ENCODE data around the gene GPR161. TPM values are rescaled to one million over a fixed set of nuclear protein-coding genes. Genes with fewer than 3 reads are reported as not detected.

GPR161 gene
- total RNA-seq, 1 donor from 2014 or later, result 11.4 TPM

DNA sequence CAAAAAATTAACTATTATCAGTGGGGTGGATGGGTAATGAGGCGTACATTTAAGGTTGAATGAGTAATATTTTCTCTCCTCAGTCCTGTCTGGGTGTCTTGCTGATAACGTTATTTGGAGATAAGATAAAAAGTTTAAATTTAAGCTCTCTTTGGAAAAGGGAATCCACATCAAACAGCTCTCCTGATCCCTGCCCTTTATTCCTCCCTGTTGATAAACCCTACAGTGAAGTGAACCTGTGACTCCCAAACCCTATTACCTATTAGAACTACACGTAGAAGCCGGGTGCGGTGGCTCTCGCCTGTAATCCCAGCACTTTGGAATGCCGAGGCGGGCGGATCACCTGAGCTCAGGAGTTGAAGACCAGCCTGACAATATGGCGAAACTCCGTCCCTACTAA is 9.9 kb upstream of the GPR161 start:
- H3K4me3 ChIP-seq (ENCODE audit: low read depth, low read length), result no peak overlapping the region
- TF ChIP-seq, protein P1, sequence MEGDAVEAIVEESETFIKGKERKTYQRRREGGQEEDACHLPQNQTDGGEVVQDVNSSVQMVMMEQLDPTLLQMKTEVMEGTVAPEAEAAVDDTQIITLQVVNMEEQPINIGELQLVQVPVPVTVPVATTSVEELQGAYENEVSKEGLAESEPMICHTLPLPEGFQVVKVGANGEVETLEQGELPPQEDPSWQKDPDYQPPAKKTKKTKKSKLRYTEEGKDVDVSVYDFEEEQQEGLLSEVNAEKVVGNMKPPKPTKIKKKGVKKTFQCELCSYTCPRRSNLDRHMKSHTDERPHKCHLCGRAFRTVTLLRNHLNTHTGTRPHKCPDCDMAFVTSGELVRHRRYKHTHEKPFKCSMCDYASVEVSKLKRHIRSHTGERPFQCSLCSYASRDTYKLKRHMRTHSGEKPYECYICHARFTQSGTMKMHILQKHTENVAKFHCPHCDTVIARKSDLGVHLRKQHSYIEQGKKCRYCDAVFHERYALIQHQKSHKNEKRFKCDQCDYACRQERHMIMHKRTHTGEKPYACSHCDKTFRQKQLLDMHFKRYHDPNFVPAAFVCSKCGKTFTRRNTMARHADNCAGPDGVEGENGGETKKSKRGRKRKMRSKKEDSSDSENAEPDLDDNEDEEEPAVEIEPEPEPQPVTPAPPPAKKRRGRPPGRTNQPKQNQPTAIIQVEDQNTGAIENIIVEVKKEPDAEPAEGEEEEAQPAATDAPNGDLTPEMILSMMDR (conservative IDR thresholded peaks at IDR 0.05; ENCODE audit: low read depth, low read length), result no peak
- DNase-seq (ENCODE audit: low read depth), result no peak

- DNase-seq (ENCODE audit: low read depth), result no peak
- TF ChIP-seq, protein P1 (conservative IDR thresholded peaks at IDR 0.05; ENCODE audit: low read depth, low read length), result no peak
- H3K4me3 ChIP-seq (ENCODE audit: low read depth, low read length), result no peak overlapping the region
Measured at GRCh38 chr1:168146160-168146539, 9.4 kb upstream of the GPR161 start.

DNA sequence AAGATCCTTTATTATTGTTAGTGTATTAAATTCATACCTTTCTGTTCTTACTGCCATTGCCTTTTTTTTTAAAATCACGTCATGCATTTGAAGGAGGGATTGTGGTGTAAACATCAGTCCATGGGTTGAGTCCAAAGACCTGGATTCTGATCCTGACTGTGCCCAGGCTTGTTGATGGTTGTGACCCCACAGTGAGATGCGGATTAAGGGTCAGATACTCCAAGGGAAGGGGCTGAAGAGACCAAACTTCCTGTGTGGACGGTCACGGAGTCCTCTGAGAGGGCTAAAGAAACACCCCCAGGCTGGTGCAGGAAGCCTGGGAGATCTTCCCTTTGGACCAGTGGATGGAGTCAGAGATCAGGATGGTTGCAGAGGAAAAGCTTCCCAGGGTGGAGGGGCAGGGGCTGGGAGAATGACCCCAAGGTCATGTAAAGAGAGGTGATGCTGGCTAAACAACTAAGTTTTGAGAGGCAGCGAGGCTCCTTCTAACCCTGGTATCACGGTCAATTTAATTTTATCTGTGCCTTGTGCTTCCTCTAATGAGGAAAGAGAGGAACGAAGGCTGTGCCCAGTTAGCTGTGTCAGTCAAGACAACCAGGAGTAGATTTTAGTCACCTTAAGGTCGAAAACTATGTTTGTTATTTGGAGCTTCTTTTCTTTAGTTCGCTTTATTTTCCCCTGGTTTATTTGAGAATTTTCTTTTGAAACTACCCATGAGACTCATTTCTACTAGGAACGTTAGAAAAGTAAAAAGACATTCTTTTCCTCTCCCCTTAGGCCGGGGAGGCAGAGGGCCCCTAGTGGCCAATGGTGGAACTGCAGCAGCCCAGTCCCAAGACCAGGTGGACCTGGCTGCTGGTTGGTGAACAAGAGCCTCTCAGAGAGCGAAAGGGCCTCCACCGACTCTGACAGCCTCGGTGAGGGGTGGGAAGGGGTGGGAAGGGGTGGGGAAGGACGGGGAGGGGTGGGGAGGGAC is 8.7 kb upstream of the GPR161 start:
- TF ChIP-seq, protein P1 (conservative IDR thresholded peaks at IDR 0.05; ENCODE audit: low read depth, low read length), result peak; percentile 99
- peak; percentile 30 for DNase-seq (ENCODE audit: low read depth)
- no peak overlapping the region for H3K4me3 ChIP-seq (ENCODE audit: low read depth, low read length)

- TF ChIP-seq, protein P1 (conservative IDR thresholded peaks at IDR 0.05; ENCODE audit: low read depth, low read length), result no peak
- no peak for DNase-seq (ENCODE audit: low read depth)
- H3K4me3 ChIP-seq (ENCODE audit: low read depth, low read length), result no peak overlapping the region
Measured at GRCh38 chr1:168141871-168142385, 5.2 kb upstream of the GPR161 start.

DNA sequence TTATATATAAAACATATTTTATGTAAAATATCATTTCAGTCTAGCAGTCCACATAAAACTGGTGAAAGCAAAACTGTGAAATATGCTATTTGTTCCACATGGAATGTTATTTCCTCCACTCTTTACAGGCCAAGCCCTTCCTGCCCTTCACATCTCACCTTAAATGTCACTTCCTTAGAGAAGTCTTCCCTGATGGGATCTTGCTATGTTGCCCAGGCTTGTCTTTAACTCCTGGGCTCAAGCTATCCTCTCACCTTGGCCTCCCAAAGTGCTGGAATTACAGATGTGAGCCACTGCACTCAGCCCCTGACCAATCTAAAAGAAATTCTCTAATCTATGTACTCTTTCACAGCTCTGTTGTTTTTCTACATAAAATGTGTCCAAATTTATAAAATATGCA is 2.3 kb upstream of the GPR161 start:
- TF ChIP-seq, protein P1 (conservative IDR thresholded peaks at IDR 0.05; ENCODE audit: low read depth, low read length), result no peak
- DNase-seq (ENCODE audit: low read depth), result no peak
- no peak overlapping the region for H3K4me3 ChIP-seq (ENCODE audit: low read depth, low read length)

- no peak overlapping the region for H3K4me3 ChIP-seq (ENCODE audit: low read depth, low read length)
- DNase-seq (ENCODE audit: low read depth), result no peak
- TF ChIP-seq, protein P1 (conservative IDR thresholded peaks at IDR 0.05; ENCODE audit: low read depth, low read length), result no peak
Measured at GRCh38 chr1:168138134-168138533, 1.4 kb upstream of the GPR161 start.
